Tibial nerve (tissue), 4 donors: ENCODE data around the gene DNAH14.

ENCODE experiments used
- CTCF ChIP-seq, 5 experiments: fragments of 200-600 bp in 3 of 5; fragments of 450-650 bp in 2 of 5; sonication (generic) in 3 of 5; IDR thresholded peaks; one replicate each; pipeline ENCODE4 v1.5.1; 2016 to 2019; ENCODE audit warnings: antibody characterized with exemption in 5 of 5, mild to moderate bottlenecking in 3 of 5, moderate library complexity in 2 of 5
- EP300 ChIP-seq, 2 donors: sonication (generic); formaldehyde crosslinking; IDR thresholded peaks; one replicate each; pipeline ENCODE4 v1.6.1; 2017; ENCODE audit warnings: antibody characterized with exemption in 2 of 2, mild to moderate bottlenecking in 1 of 2
- POLR2A ChIP-seq, 2 donors: fragments of 450-650 bp; IDR thresholded peaks; one replicate each; pipeline ENCODE4 v1.6.1; 2017; ENCODE audit warnings: antibody characterized with exemption in 2 of 2, mild to moderate bottlenecking in 2 of 2, moderate library complexity in 2 of 2

GRCh38 chr1:225321784-225322183 lies 392.3 kb downstream of the DNAH14 start:
- TF ChIP-seq CTCF (IDR thresholded peaks at IDR 0.05) (no peak), EP300 (IDR thresholded peaks at IDR 0.05) (no peak), POLR2A (IDR thresholded peaks at IDR 0.05) (no peak)
